ENCODE measurements around the gene CPA1.

The CPA1 gene

DNA sequence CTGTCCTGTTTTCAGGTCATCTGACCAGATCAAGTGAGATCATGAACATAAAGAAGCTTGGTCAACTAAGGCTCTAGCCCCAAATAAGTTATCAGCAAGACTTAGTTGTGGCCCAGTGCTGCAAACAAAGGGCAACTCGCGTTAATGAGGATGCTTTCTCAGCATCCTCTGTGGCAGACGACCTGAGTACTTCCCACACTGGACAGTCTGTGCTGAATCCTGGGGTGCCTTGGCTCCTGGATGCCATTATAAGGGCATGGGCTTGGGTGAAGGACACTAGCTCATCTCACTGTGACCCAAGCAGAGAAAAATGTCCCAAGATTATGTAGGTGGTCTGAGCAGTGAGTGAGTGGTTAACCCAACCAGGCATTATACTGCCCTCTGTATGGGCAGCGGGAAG lies 21.8 kb upstream of the CPA1 start:
- TF ChIP-seq EZH2 (IDR thresholded peaks at IDR 0.05; ENCODE audit: borderline replicate concordance, low read depth, low read length, severe bottlenecking) (no peak), CTCF (IDR thresholded peaks at IDR 0.05; ENCODE audit: borderline replicate concordance, extremely low read depth, low read length, poor library complexity, severe bottlenecking) (no peak)
- no peak for ATAC-seq (ENCODE audit: insufficient read depth, low read depth)
- H3K4me3 ChIP-seq (ENCODE audit: low read depth in 1 of 2, low read length in 2 of 2), result no peak overlapping the region

DNA sequence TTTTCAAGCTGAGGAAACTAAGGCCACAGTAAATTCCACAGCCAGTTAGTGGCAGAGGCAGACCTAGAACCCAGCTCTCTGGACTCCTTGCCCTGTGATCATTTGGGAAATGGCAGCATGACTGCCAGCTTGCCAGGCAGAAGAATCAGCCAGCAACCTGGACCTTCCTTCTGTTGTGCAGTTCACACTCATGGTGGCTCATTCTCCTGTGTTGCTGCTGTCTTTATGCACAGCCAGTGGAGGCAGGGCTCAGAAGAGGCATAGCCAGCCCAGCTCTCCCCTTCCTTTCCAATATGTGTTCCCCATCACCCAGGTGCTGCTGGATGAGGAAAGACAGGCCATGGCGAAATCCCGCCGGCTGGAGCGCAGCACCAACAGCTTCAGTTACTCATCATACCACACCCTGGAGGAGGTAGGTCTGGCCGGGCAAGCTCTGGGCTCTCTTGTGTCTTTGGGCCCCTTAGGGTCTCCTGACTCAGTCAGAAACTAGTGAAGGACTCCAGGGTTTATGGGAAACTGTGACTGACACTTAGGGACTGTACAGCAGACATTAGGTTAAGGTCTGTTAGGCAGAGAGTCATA lies 20.9 kb upstream of the CPA1 start:
- TF ChIP-seq CTCF (IDR thresholded peaks at IDR 0.05; ENCODE audit: borderline replicate concordance, extremely low read depth, low read length, poor library complexity, severe bottlenecking) (no peak), EZH2 (IDR thresholded peaks at IDR 0.05; ENCODE audit: borderline replicate concordance, low read depth, low read length, severe bottlenecking) (no peak)
- H4K20me1 ChIP-seq (ENCODE audit: insufficient read depth, low read length), result no peaks in the 10 kb centered on the region

More for the DNA sequence above, 21.8 kb upstream of the CPA1 start:
- Histone ChIP-seq H3K4me2 (ENCODE audit: insufficient read depth, low read length) (no peak overlapping the region), H3K27ac (ENCODE audit: low read length) (no peak overlapping the region), H3K79me2 (ENCODE audit: insufficient read depth, low read length) (no peaks in the 10 kb centered on the region), H3K9ac (ENCODE audit: low read depth, low read length) (no peak overlapping the region), H4K20me1 (ENCODE audit: insufficient read depth, low read length) (no peaks in the 10 kb centered on the region), H3K27me3 (ENCODE audit: insufficient read depth, low read length, poor library complexity) (no peaks in the 10 kb centered on the region), H2AFZ (ENCODE audit: low read depth, low read length) (no peak overlapping the region), H3K4me1 (ENCODE audit: insufficient read depth, low read length) (no peaks in the 10 kb centered on the region), H3K36me3 (ENCODE audit: insufficient read depth, low read length) (no peaks in the 10 kb centered on the region), H3K9me3 (ENCODE audit: insufficient read depth, low read length, severe bottlenecking) (peaks cover 7% of the 10 kb centered on the region)
- no peak for DNase-seq

DNA sequence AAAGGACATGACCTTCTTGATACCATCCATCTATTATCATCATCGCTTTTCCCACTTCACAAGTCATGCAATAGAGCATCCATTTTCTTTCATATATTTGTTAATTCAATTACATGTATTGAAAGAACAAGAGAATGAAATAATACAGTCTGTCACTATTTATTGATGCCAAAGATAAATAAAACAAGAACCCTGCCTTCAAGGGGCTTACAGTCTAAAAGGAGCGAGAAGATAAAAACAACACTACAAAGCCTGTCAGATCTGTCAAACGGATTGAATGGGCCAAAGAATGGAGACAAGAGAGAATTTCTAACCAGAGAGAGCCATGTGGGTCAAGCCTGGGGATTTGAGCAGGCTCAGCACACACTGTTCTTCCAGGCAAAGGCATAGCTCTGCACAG lies 19.8 kb upstream of the CPA1 start:
- no peak overlapping the region for H2AFZ ChIP-seq (ENCODE audit: low read depth, low read length)
- H3K4me2 ChIP-seq (ENCODE audit: insufficient read depth, low read length), result no peak overlapping the region
- no peak for DNase-seq
- H3K4me3 ChIP-seq (ENCODE audit: low read depth in 1 of 2, low read length in 2 of 2), result no peak overlapping the region
- no peaks in the 10 kb centered on the region for H4K20me1 ChIP-seq (ENCODE audit: insufficient read depth, low read length)
- no peak overlapping the region for H3K9ac ChIP-seq (ENCODE audit: low read depth, low read length)
- TF ChIP-seq EZH2 (IDR thresholded peaks at IDR 0.05; ENCODE audit: borderline replicate concordance, low read depth, low read length, severe bottlenecking), result no peak
- no peak for TF ChIP-seq CTCF (IDR thresholded peaks at IDR 0.05; ENCODE audit: borderline replicate concordance, extremely low read depth, low read length, poor library complexity, severe bottlenecking)
- ATAC-seq (ENCODE audit: insufficient read depth, low read depth), result no peak
- H3K4me1 ChIP-seq (ENCODE audit: insufficient read depth, low read length), result no peaks in the 10 kb centered on the region
- H3K79me2 ChIP-seq (ENCODE audit: insufficient read depth, low read length), result no peaks in the 10 kb centered on the region
- no peaks in the 10 kb centered on the region for H3K36me3 ChIP-seq (ENCODE audit: insufficient read depth, low read length)
- no peaks in the 10 kb centered on the region for H3K27me3 ChIP-seq (ENCODE audit: insufficient read depth, low read length, poor library complexity)
- H3K27ac ChIP-seq (ENCODE audit: low read length), result no peak overlapping the region
- peaks cover 7% of the 10 kb centered on the region for H3K9me3 ChIP-seq (ENCODE audit: insufficient read depth, low read length, severe bottlenecking)

More for the DNA sequence above, 20.9 kb upstream of the CPA1 start:
- DNase-seq, result no peak
- Histone ChIP-seq H3K9ac (ENCODE audit: low read depth, low read length) (no peak overlapping the region), H3K27me3 (ENCODE audit: insufficient read depth, low read length, poor library complexity) (no peaks in the 10 kb centered on the region), H3K4me2 (ENCODE audit: insufficient read depth, low read length) (no peak overlapping the region), H3K9me3 (ENCODE audit: insufficient read depth, low read length, severe bottlenecking) (peaks cover 7% of the 10 kb centered on the region), H3K4me3 (ENCODE audit: low read depth in 1 of 2, low read length in 2 of 2) (no peak overlapping the region), H2AFZ (ENCODE audit: low read depth, low read length) (no peak overlapping the region), H3K27ac (ENCODE audit: low read length) (no peak overlapping the region), H3K36me3 (ENCODE audit: insufficient read depth, low read length) (no peaks in the 10 kb centered on the region), H3K79me2 (ENCODE audit: insufficient read depth, low read length) (no peaks in the 10 kb centered on the region), H3K4me1 (ENCODE audit: insufficient read depth, low read length) (no peaks in the 10 kb centered on the region)
- no peak for ATAC-seq (ENCODE audit: insufficient read depth, low read depth)
